ENCODE measurements around the gene ADAMTS13. TPM values are rescaled to one million over a fixed set of nuclear protein-coding genes. Genes with fewer than 3 reads are reported as not detected.

ADAMTS13 gene
- total RNA-seq, 1 experiment from 2014 or later, result 12.0 TPM

- no peak for TF ChIP-seq CTCF (IDR thresholded peaks at IDR 0.05)
- TF ChIP-seq PREB (CRISPR knock-in tag; IDR thresholded peaks at IDR 0.05; ENCODE audit: borderline replicate concordance), result no peak
- no peak for TF ChIP-seq ATF1 (CRISPR knock-in tag; IDR thresholded peaks at IDR 0.05)
- no peak for TF ChIP-seq ZNF317 (CRISPR knock-in tag; IDR thresholded peaks at IDR 0.05; ENCODE audit: borderline replicate concordance, low read depth)
- no peak for TF ChIP-seq RELA (CRISPR knock-in tag; IDR thresholded peaks at IDR 0.05; ENCODE audit: borderline replicate concordance)
- TF ChIP-seq MXD4 (CRISPR knock-in tag; IDR thresholded peaks at IDR 0.05; ENCODE audit: borderline replicate concordance), result no peak
- TF ChIP-seq E2F1 (CRISPR knock-in tag; IDR thresholded peaks at IDR 0.05), result no peak
- TF ChIP-seq JUN (CRISPR knock-in tag; IDR thresholded peaks at IDR 0.05), result no peak
- TF ChIP-seq ZBTB21 (CRISPR knock-in tag; IDR thresholded peaks at IDR 0.05; ENCODE audit: borderline replicate concordance), result no peak
- TF ChIP-seq TCF7 (CRISPR knock-in tag; IDR thresholded peaks at IDR 0.05; ENCODE audit: low read depth), result no peak
These were observed 52.7 kb downstream of the ADAMTS13 start (continued) for GRCh38 chr9:133474853-133475252.

- POLR2A ChIA-PET, result no interaction called here
- TF ChIP-seq PREB (CRISPR knock-in tag; IDR thresholded peaks at IDR 0.05; ENCODE audit: borderline replicate concordance) (no peak), JAZF1 (CRISPR knock-in tag; IDR thresholded peaks at IDR 0.05) (no peak), SP1 (CRISPR knock-in tag; conservative IDR thresholded peaks at IDR 0.05) (no peak), ZNF317 (CRISPR knock-in tag; IDR thresholded peaks at IDR 0.05; ENCODE audit: borderline replicate concordance, low read depth) (no peak), HMGXB4 (CRISPR knock-in tag; IDR thresholded peaks at IDR 0.05) (no peak), IRF1 (CRISPR knock-in tag; IDR thresholded peaks at IDR 0.05) (no peak), PRDM15 (CRISPR knock-in tag; IDR thresholded peaks at IDR 0.05) (no peak), ATF3 (CRISPR knock-in tag; conservative IDR thresholded peaks at IDR 0.05) (no peak), ZMAT4 (CRISPR knock-in tag; IDR thresholded peaks at IDR 0.05) (no peak), SMAD4 (CRISPR knock-in tag; IDR thresholded peaks at IDR 0.05) (no peak), ZNF396 (CRISPR knock-in tag; IDR thresholded peaks at IDR 0.05; ENCODE audit: borderline replicate concordance) (no peak), NR1H2 (CRISPR knock-in tag; IDR thresholded peaks at IDR 0.05) (no peak), SMAD3 (CRISPR knock-in tag; IDR thresholded peaks at IDR 0.05; ENCODE audit: borderline replicate concordance) (no peak), KAT7 (CRISPR knock-in tag; IDR thresholded peaks at IDR 0.05; ENCODE audit: borderline replicate concordance) (no peak)
- no peak for ATAC-seq
- DNase-seq (ENCODE audit: low spot score), result no peak
- Mint-ChIP-seq H3K27me3 (ENCODE audit: low read depth) (peaks cover 3% of the 10 kb centered on the region; the same call in 1 of the 2 replicates), H3K9me3 (no peaks in the 10 kb centered on the region), H3K4me3 (no peak overlapping the region), H3K36me3 (peaks cover 3% of the 10 kb centered on the region; the same call in 1 of the 2 replicates), H3K4me1 (peaks cover 15% of the 10 kb centered on the region), H3K27ac (no peak overlapping the region)
- CTCF ChIA-PET, result interaction anchor here (0.7 kb wide), 1 partner anchor 11 kb away, joined by 3 read pairs; no protein-coding TSS in a partner anchor
These were observed 53.3 kb downstream of the ADAMTS13 start for GRCh38 chr9:133475292-133476012.
